Measurements from ENCODE around the gene FUT4.
A peak's percentile ranks its signal among the peaks of the same experiment; 100 is the strongest.
"Not testable (repeated sequence)": the region's sequence is repeated elsewhere in the genome, so short reads cannot be mapped to it uniquely, and the experiment has no call there.

FUT4 gene

DNA sequence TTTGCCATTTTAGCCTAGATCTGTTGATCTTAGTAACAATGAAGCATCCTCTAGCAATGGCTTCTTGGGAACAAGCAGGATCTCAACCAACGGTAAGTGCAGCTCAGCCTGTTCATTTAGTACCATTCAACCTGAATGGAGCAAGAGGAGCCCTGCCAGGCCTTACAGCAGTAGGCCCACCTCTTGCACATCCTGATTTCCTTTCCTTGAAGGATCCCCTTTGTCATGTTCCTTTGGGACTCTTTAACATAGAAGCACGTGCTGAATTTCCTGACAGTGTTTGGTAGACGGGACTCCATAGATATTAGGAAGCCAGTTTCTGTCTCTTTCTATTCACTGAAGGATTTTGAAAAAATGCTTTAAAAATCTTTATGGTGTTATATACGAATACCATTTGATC, 25.0 kb downstream of the FUT4 start:
- CTCF ChIA-PET: interaction anchor here (1.4 kb wide), 1 partner anchor 47 kb away, joined by 4 read pairs; no protein-coding TSS in a partner anchor
- no peak for DNase-seq (ENCODE audit: low read depth, low spot score)
- no peak for TF ChIP-seq CTCF (IDR thresholded peaks at IDR 0.05; ENCODE audit: insufficient read depth, low read length, missing control alignments)

DNA sequence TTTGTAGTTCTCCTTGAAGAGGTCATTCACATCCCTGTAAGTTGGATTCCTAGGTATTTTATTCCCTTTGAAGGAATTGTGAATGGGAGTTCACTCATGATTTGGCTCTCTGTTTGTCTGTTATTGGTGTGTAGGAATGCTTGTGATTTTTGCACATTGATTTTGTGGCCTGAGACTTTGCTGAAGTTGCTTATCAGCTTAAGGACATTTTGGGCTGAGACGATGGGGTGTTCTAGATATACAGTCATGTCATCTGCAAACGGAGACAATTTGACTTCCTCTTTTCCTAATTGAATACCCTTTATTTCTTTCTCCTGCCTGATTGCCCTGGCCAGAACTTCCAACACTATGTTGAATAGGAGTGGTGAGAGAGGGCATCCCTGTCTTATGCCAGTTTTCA, 29.3 kb downstream of the FUT4 start:
- CTCF ChIA-PET: interaction anchor here (1.0 to 4.0 kb wide), 2 partner anchors 30 to 47 kb away, joined by 3 to 13 read pairs; no protein-coding TSS in a partner anchor
- DNase-seq (ENCODE audit: low read depth, low spot score); POLR2A ChIA-PET; H3K4me3 ChIP-seq (ENCODE audit: low read depth, low read length): not testable (repeated sequence)

More for the DNA sequence above, 25.0 kb downstream of the FUT4 start:
- H3K4me3 ChIP-seq (ENCODE audit: low read depth, low read length): no peak overlapping the region
- POLR2A ChIA-PET: no interaction called here

DNA sequence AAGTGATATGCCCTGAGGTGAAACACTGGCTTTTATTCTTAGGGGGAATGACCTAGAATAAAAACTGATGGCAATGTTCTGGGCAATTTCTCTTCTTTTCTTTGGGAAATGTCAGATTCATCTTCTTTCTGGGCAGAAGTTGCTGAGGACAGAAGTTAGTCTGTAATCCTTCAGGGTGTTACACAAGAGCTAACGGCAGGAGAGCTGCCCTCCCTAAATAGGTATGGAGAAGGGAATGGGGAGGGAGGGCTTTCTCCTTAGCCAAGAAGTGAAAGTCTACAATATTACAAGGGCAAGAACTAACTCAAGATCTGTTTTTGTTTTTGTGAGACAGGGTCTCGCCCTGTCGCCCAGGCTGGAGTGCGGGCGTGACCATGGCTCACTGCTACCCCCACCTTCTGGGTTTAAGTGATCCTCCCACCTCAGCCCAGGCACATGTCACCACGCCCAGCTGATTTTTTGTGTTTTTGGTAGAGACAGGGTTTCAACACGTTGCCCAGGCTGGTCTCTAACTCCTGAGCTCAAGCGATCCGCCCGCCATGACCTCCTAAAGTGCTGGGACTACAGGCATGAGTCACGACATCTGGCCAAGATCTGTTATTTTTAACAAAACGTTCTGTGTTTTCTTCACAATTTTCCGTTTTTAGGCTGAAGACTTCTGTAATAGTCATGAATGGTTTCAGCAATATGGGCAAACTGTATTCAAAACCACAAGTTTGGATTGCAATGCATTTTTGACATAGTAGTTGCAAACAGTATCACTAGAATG, 30.7 kb downstream of the FUT4 start:
- no peak overlapping the region for H3K4me3 ChIP-seq (ENCODE audit: low read depth, low read length)
- ChIA-PET POLR2A (no interaction called here), CTCF (interaction anchor here (1.0 to 4.0 kb wide), 4 partner anchors 9 to 55 kb away, joined by 3 to 13 read pairs (median 5); no protein-coding TSS in a partner anchor)
- TF ChIP-seq CTCF (IDR thresholded peaks at IDR 0.05; ENCODE audit: insufficient read depth, low read length, missing control alignments): no peak
- DNase-seq (ENCODE audit: low read depth, low spot score): peak; percentile 59

GRCh38 chr11:94576306-94576705, 32.6 kb downstream of the FUT4 start:
- DNase-seq (ENCODE audit: low read depth, low spot score): no peak
- H3K4me3 ChIP-seq (ENCODE audit: low read depth, low read length): no peak overlapping the region
- TF ChIP-seq CTCF (IDR thresholded peaks at IDR 0.05; ENCODE audit: insufficient read depth, low read length, missing control alignments): no peak
- CTCF ChIA-PET: interaction anchor here (0.8 to 1.0 kb wide), 2 partner anchors 15 to 46 kb away, joined by 3 to 4 read pairs; no protein-coding TSS in a partner anchor
- POLR2A ChIA-PET: no interaction called here

GRCh38 chr11:94577841-94578240, 34.1 kb downstream of the FUT4 start:
- ChIA-PET CTCF (interaction anchor here (0.7 to 1.4 kb wide), 2 partner anchors 26 to 58 kb away, joined by 3 to 5 read pairs; no protein-coding TSS in a partner anchor), POLR2A (no interaction called here)
- TF ChIP-seq CTCF (IDR thresholded peaks at IDR 0.05; ENCODE audit: insufficient read depth, low read length, missing control alignments): no peak
- no peak overlapping the region for H3K4me3 ChIP-seq (ENCODE audit: low read depth, low read length)
- no peak for DNase-seq (ENCODE audit: low read depth, low spot score)

- TF ChIP-seq CTCF (IDR thresholded peaks at IDR 0.05; ENCODE audit: insufficient read depth, low read length, missing control alignments): no peak
- DNase-seq (ENCODE audit: low read depth, low spot score): no peak
- ChIA-PET POLR2A (no interaction called here), CTCF (interaction anchor here (1.2 to 2.2 kb wide), 3 partner anchors 21 to 62 kb away, joined by 3 to 12 read pairs (median 6); no protein-coding TSS in a partner anchor)
- no peak overlapping the region for H3K4me3 ChIP-seq (ENCODE audit: low read depth, low read length)
Measured at GRCh38 chr11:94581926-94582325, 38.2 kb downstream of the FUT4 start.
